ENCODE measurements around the gene CSF1. TPM values are rescaled to one million over a fixed set of nuclear protein-coding genes. Genes with fewer than 3 reads are reported as not detected.

Gene CSF1
- total and polyA plus RNA-seq, 7 donors: 3.7 to 14.7 (median 10.6) TPM

DNA sequence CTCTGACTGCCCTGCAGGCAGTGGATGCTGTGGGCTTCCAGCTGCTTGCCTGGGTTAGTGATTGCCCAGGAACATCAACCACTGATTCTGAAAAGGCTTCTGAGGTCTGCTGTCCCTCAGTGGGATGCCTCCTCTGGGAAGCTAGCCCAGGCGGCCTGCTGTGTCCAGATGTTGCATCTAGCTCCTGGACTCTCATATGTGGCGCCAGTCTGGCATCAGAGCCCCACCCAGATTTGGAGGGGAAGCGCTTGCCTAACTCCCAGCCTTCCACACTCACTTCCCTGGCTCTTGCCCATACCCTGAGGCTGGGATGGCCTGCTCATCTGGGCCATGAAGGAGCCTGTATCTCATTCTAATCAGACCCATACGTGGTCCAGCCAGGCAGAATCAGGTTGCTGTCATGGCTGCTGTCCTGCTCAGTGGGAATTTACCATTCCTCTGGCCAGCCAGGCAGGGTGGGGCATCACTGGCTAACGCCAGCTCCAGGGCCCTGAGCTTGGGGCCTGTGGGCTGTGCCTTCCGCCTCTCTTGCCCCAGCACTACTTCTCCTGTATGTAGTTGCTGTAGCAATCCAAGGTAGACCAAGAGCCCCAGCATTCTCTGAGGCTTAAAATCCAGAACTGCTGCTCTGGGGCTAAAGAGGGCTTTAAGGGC, 4.1 kb downstream of the CSF1 start:
- intact Hi-C loops (cut with DNase I): loop anchor here (5.0 kb wide), 3 partner anchors 68 to 137 kb away; partner anchors contain the start of gene AHCYL1 (in 1 of the 2)
- Histone ChIP-seq H3K9me3 (no peaks in the 10 kb centered on the region), H3K27me3 (ENCODE audit: insufficient read depth in 3 of 3, low read length in 2 of 3) (no peaks in the 10 kb centered on the region), H3K27ac (peak overlapping the region; percentile 30), H3K4me1 (peaks cover 9% of the 10 kb centered on the region), H3K36me3 (ENCODE audit: insufficient read depth in 1 of 2, low read depth in 1 of 2) (peaks cover 0 to 53% of the 10 kb centered on the region in 2 donors), H3K4me3 (peak overlapping the region; percentile 89)
- TF ChIP-seq, protein P1, sequence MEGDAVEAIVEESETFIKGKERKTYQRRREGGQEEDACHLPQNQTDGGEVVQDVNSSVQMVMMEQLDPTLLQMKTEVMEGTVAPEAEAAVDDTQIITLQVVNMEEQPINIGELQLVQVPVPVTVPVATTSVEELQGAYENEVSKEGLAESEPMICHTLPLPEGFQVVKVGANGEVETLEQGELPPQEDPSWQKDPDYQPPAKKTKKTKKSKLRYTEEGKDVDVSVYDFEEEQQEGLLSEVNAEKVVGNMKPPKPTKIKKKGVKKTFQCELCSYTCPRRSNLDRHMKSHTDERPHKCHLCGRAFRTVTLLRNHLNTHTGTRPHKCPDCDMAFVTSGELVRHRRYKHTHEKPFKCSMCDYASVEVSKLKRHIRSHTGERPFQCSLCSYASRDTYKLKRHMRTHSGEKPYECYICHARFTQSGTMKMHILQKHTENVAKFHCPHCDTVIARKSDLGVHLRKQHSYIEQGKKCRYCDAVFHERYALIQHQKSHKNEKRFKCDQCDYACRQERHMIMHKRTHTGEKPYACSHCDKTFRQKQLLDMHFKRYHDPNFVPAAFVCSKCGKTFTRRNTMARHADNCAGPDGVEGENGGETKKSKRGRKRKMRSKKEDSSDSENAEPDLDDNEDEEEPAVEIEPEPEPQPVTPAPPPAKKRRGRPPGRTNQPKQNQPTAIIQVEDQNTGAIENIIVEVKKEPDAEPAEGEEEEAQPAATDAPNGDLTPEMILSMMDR (IDR thresholded peaks at IDR 0.05): no peak
- no peak for ATAC-seq
- DNase-seq: peak; percentile 76 to 83
- WGBS, 3 donors: 81 to 83% (median 82%) methylated on average over 6 of the region's 6 CpGs

- no peak for ATAC-seq
- Histone ChIP-seq H3K36me3 (ENCODE audit: insufficient read depth in 1 of 2, low read depth in 1 of 2) (peaks cover 3 to 78% of the 10 kb centered on the region in 2 donors), H3K9me3 (no peaks in the 10 kb centered on the region), H3K4me1 (peaks cover 3% of the 10 kb centered on the region), H3K27me3 (ENCODE audit: insufficient read depth in 3 of 3, low read length in 2 of 3) (no peaks in the 10 kb centered on the region), H3K4me3 (no peak overlapping the region), H3K27ac (no peak overlapping the region)
- intact Hi-C loops (cut with DNase I): loop anchor here in 1 of 2 donors (5.0 kb wide), 1 partner anchor 125 kb away; no protein-coding TSS in a partner anchor
- TF ChIP-seq, protein P1 (IDR thresholded peaks at IDR 0.05): no peak
- no peak for DNase-seq
- WGBS, 3 donors: 88 to 96% (median 91%) methylated on average over 9 of the region's 9 CpGs
These were observed 6.6 kb downstream of the CSF1 start for GRCh38 chr1:109917051-109917767.

GRCh38 chr1:109917768-109918606, 7.3 kb downstream of the CSF1 start:
- DNase-seq: no peak
- intact Hi-C loops (cut with DNase I): loop anchor here in 1 of 2 donors (5.0 kb wide), 1 partner anchor 126 kb away; no protein-coding TSS in a partner anchor
- TF ChIP-seq, protein P1 (IDR thresholded peaks at IDR 0.05): no peak
- no peak for ATAC-seq
- Histone ChIP-seq H3K27me3 (ENCODE audit: insufficient read depth in 3 of 3, low read length in 2 of 3) (no peaks in the 10 kb centered on the region), H3K27ac (no peak overlapping the region), H3K9me3 (no peaks in the 10 kb centered on the region), H3K4me1 (peaks cover 3% of the 10 kb centered on the region), H3K4me3 (no peak overlapping the region), H3K36me3 (ENCODE audit: insufficient read depth in 1 of 2, low read depth in 1 of 2) (peaks cover 3 to 86% of the 10 kb centered on the region in 2 donors)
- 83 to 85% (median 85%) methylated on average over 6 of the region's 6 CpGs for WGBS, 3 donors

- intact Hi-C loops (cut with DNase I): loop anchor here in 1 of 2 donors (5.0 kb wide), 1 partner anchor 126 kb away; no protein-coding TSS in a partner anchor
- Histone ChIP-seq H3K9me3 (no peaks in the 10 kb centered on the region), H3K27ac (no peak overlapping the region), H3K4me1 (peaks cover 3% of the 10 kb centered on the region), H3K36me3 (ENCODE audit: insufficient read depth in 1 of 2, low read depth in 1 of 2) (peaks cover 3 to 92% of the 10 kb centered on the region in 2 donors), H3K4me3 (no peak overlapping the region), H3K27me3 (ENCODE audit: insufficient read depth in 3 of 3, low read length in 2 of 3) (no peaks in the 10 kb centered on the region)
- DNase-seq (no peak), ATAC-seq (no peak)
- 89 to 96% (median 89%) methylated on average over 7 of the region's 7 CpGs for WGBS, 3 donors
- TF ChIP-seq, protein P1 (IDR thresholded peaks at IDR 0.05): no peak
These were observed 8.0 kb downstream of the CSF1 start for GRCh38 chr1:109918671-109919070.
